ENCODE data around the gene AQP2. TPM values are rescaled to one million over a fixed set of nuclear protein-coding genes. Genes with fewer than 3 reads are reported as not detected.
A peak's percentile ranks its signal among the peaks of the same experiment; 100 is the strongest.

Gene AQP2
- total RNA-seq, 1 experiment from 2014 or later = not detected

- Mint-ChIP-seq H3K9me3 (ENCODE audit: low read depth, unreplicated experiment) (no peaks in the 10 kb centered on the region), H3K36me3 (ENCODE audit: insufficient read depth, unreplicated experiment) (peaks cover 8% of the 10 kb centered on the region), H3K4me3 (ENCODE audit: low read depth, unreplicated experiment) (no peak overlapping the region), H3K27me3 (ENCODE audit: unreplicated experiment) (no peaks in the 10 kb centered on the region), H3K27ac (ENCODE audit: unreplicated experiment) (no peak overlapping the region), H3K4me1 (ENCODE audit: low read depth, unreplicated experiment) (peaks cover 32% of the 10 kb centered on the region)
- TF ChIP-seq, protein P1, sequence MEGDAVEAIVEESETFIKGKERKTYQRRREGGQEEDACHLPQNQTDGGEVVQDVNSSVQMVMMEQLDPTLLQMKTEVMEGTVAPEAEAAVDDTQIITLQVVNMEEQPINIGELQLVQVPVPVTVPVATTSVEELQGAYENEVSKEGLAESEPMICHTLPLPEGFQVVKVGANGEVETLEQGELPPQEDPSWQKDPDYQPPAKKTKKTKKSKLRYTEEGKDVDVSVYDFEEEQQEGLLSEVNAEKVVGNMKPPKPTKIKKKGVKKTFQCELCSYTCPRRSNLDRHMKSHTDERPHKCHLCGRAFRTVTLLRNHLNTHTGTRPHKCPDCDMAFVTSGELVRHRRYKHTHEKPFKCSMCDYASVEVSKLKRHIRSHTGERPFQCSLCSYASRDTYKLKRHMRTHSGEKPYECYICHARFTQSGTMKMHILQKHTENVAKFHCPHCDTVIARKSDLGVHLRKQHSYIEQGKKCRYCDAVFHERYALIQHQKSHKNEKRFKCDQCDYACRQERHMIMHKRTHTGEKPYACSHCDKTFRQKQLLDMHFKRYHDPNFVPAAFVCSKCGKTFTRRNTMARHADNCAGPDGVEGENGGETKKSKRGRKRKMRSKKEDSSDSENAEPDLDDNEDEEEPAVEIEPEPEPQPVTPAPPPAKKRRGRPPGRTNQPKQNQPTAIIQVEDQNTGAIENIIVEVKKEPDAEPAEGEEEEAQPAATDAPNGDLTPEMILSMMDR (IDR thresholded peaks at IDR 0.05; ENCODE audit: unreplicated experiment) = no peak
- CTCF ChIA-PET = interaction anchor here (0.6 to 1.8 kb wide), 6 partner anchors 15 to 567 kb away, joined by 3 to 6 read pairs (median 4); no protein-coding TSS in a partner anchor
- intact Hi-C loops (cut with micrococcal nuclease; ENCODE audit: unreplicated experiment) = no loop called here
- DNase-seq = peak; percentile 50
- BruUV-seq (replicated peaks) = no TSS peak
Observed at GRCh38 chr12:49942921-49943624, 7.5 kb upstream of the AQP2 start.

GRCh38 chr12:49943625-49943960 is 6.9 kb upstream of the AQP2 start:
- CTCF ChIA-PET = interaction anchor here (1.0 to 1.8 kb wide), 4 partner anchors 16 to 127 kb away, joined by 3 to 6 read pairs (median 5); no protein-coding TSS in a partner anchor
- peaks cover 32% of the 10 kb centered on the region for H3K4me1 Mint-ChIP-seq (ENCODE audit: low read depth, unreplicated experiment)
- DNase-seq = no peak
- H3K36me3 Mint-ChIP-seq (ENCODE audit: insufficient read depth, unreplicated experiment) = peaks cover 8% of the 10 kb centered on the region
- H3K27ac Mint-ChIP-seq (ENCODE audit: unreplicated experiment) = no peak overlapping the region
- intact Hi-C loops (cut with micrococcal nuclease; ENCODE audit: unreplicated experiment) = no loop called here
- no TSS peak for BruUV-seq (replicated peaks)
- TF ChIP-seq, protein P1 (IDR thresholded peaks at IDR 0.05; ENCODE audit: unreplicated experiment) = no peak
- H3K27me3 Mint-ChIP-seq (ENCODE audit: unreplicated experiment) = no peaks in the 10 kb centered on the region
- no peaks in the 10 kb centered on the region for H3K9me3 Mint-ChIP-seq (ENCODE audit: low read depth, unreplicated experiment)
- no peak overlapping the region for H3K4me3 Mint-ChIP-seq (ENCODE audit: low read depth, unreplicated experiment)

DNA sequence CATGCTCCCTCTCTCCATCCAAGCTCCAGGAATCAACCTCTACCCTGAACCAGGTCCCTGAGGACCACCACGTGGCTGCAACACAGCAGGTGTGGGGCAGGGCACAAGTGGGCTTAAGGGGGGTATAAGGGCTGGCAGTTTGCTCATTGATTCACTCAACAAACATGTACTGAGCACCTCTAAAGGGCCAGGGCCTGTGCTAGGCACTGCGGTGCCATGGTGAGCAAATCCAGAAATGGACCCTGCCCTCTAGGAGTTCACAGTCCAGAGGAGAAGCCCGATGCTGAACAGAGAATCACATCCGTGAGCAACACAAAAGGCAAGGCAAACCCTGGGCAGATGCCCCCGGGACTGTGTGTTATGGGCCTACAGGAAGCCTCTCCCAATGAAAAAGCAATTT is 6.5 kb upstream of the AQP2 start:
- BruUV-seq (replicated peaks) = no TSS peak
- CTCF ChIA-PET = interaction anchor here (1.3 to 1.8 kb wide), 2 partner anchors 16 to 23 kb away, joined by 4 to 6 read pairs; no protein-coding TSS in a partner anchor
- H3K9me3 Mint-ChIP-seq (ENCODE audit: low read depth, unreplicated experiment) = no peaks in the 10 kb centered on the region
- H3K4me3 Mint-ChIP-seq (ENCODE audit: low read depth, unreplicated experiment) = no peak overlapping the region
- TF ChIP-seq, protein P1 (IDR thresholded peaks at IDR 0.05; ENCODE audit: unreplicated experiment) = no peak
- DNase-seq = no peak
- peaks cover 8% of the 10 kb centered on the region for H3K36me3 Mint-ChIP-seq (ENCODE audit: insufficient read depth, unreplicated experiment)
- H3K27ac Mint-ChIP-seq (ENCODE audit: unreplicated experiment) = no peak overlapping the region
- intact Hi-C loops (cut with micrococcal nuclease; ENCODE audit: unreplicated experiment) = loop anchor here (2.0 kb wide), 1 partner anchor 77 kb away; no protein-coding TSS in a partner anchor
- H3K27me3 Mint-ChIP-seq (ENCODE audit: unreplicated experiment) = no peaks in the 10 kb centered on the region
- H3K4me1 Mint-ChIP-seq (ENCODE audit: low read depth, unreplicated experiment) = peaks cover 32% of the 10 kb centered on the region

- Mint-ChIP-seq H3K9me3 (ENCODE audit: low read depth, unreplicated experiment) (no peaks in the 10 kb centered on the region), H3K36me3 (ENCODE audit: insufficient read depth, unreplicated experiment) (peaks cover 8% of the 10 kb centered on the region), H3K4me1 (ENCODE audit: low read depth, unreplicated experiment) (peaks cover 32% of the 10 kb centered on the region), H3K4me3 (ENCODE audit: low read depth, unreplicated experiment) (no peak overlapping the region), H3K27me3 (ENCODE audit: unreplicated experiment) (no peaks in the 10 kb centered on the region), H3K27ac (ENCODE audit: unreplicated experiment) (no peak overlapping the region)
- CTCF ChIA-PET = interaction anchor here (1.7 kb wide), 2 partner anchors 18 to 22 kb away, joined by 15 read pairs; no protein-coding TSS in a partner anchor
- BruUV-seq (replicated peaks) = no TSS peak
- intact Hi-C loops (cut with micrococcal nuclease; ENCODE audit: unreplicated experiment) = loop anchor here (2.0 kb wide), 1 partner anchor 78 kb away; no protein-coding TSS in a partner anchor
- TF ChIP-seq, protein P1 (IDR thresholded peaks at IDR 0.05; ENCODE audit: unreplicated experiment) = no peak
- no peak for DNase-seq
Observed at GRCh38 chr12:49944718-49945117, 5.8 kb upstream of the AQP2 start.

All from Calu3 (cell line).